ENCODE results near the gene AMPD3.

DNA sequence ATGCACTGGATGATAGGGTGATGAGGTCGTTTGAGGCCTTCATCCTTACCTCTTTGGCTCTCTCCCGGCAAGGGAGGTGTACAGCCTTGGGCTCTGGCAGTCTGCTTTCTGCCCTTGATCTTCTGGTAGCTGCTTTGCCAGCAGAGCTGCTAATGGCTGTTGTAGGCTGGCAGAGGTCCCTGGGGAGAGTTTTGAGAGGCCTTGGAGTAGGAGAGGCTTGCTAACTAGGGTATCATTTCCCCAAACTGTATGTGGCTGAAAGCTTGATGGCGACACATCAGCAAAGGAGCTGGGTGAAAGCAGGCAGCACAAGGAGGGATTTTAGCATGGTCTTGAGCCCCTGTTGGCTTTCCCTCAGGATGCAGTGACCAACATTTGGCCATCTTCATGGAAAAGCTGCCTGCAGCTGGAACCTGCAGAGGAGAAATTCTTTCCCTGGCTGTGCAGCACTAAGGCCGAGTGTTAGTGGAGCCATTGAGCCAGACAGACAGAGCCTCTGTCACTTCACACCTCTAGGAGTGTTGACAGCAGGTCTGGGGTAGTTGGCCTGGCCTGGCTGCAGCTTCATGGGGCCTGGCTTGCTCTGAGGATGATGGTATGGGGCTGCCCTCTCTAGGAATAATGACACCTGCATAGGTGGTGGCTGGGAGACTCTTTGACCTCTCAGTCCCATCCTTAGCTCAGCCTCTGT lies 3.5 kb upstream of the AMPD3 start:
- TF ChIP-seq POLR2AphosphoS5 (IDR thresholded peaks at IDR 0.05; ENCODE audit: low read depth, low read length), result no peak
- no peak for TF ChIP-seq TAF1 (IDR thresholded peaks at IDR 0.05; ENCODE audit: borderline replicate concordance, low read depth, low read length)

Data from GM12892 (cell line).